Small intestine (tissue), 7 donors: ENCODE data around the gene UTP25. TPM values are rescaled to one million over a fixed set of nuclear protein-coding genes. Genes with fewer than 3 reads are reported as not detected.

Experiments used
- DNase-seq, 2 donors: peaks; one replicate each; pipeline versions ENCODE4 v3.0.0 to v3.0.0-alpha.2; 2013
- FAIRE-seq: peaks from 2 replicates; lab custom pipeline; 2012; peaks lifted over from hg19 to GRCh38; lab: Jason Lieb, UNC
- H3K27ac ChIP-seq, 3 donors: one replicate each; pipeline ENCODE4 v1.5.1; 2013; ENCODE audit warnings: low read length in 2 of 3, mild to moderate bottlenecking in 2 of 3, control low read depth in 1 of 3, inconsistent platforms in 1 of 3, low read depth in 1 of 3, moderate library complexity in 1 of 3
- H3K27me3 ChIP-seq, 3 donors: one replicate each; pipeline ENCODE4 v1.6.1; 2013; ENCODE audit warnings: low read length in 3 of 3, inconsistent platforms in 1 of 3; ENCODE audit not compliant: control insufficient read depth in 3 of 3, insufficient read depth in 3 of 3
- H3K36me3 ChIP-seq, 3 donors: one replicate each; pipeline ENCODE4 v1.6.1; 2013; ENCODE audit warnings: low read length in 3 of 3, inconsistent platforms in 1 of 3, low read depth in 1 of 3, mild to moderate bottlenecking in 1 of 3, moderate library complexity in 1 of 3; ENCODE audit not compliant: control insufficient read depth in 3 of 3, insufficient read depth in 2 of 3
- H3K4me1 ChIP-seq, 3 donors: one replicate each; pipeline ENCODE4 v1.6.1; 2013; ENCODE audit warnings: low read length in 2 of 3, inconsistent platforms in 1 of 3, low read depth in 1 of 3, mild to moderate bottlenecking in 1 of 3, moderate library complexity in 1 of 3; ENCODE audit not compliant: control insufficient read depth in 3 of 3, insufficient read depth in 2 of 3
- H3K4me3 ChIP-seq, 3 donors: one replicate each; pipeline ENCODE4 v1.5.1; 2013; ENCODE audit warnings: low read length in 3 of 3, control low read depth in 1 of 3, inconsistent platforms in 1 of 3, low read depth in 1 of 3, mild to moderate bottlenecking in 1 of 3, moderate library complexity in 1 of 3
- H3K9me3 ChIP-seq, 2 donors: one replicate each; pipeline ENCODE4 v1.6.1; 2013; ENCODE audit warnings: low read depth in 1 of 2, low read length in 1 of 2; ENCODE audit not compliant: control insufficient read depth in 2 of 2, insufficient read depth in 1 of 2
- WGBS, 3 donors: extraction: QIAGEN DNeasy Blood & Tissue Kit; methylation state at CpG; one replicate each; pipeline ENCODE4 v1.1.7; 2013; 5-methylcytosine and 5-hydroxymethylcytosine counted together
- polyA plus RNA-seq, 4 donors: library from polyadenylated mRNA; stranded (reverse) in 3 of 4; unstranded in 1 of 4; fragments of 200-250 nt in 3 of 4; fragments of 120-200 nt in 1 of 4; gene quantifications; one replicate each; pipeline versions ENCODE4 v1.2.1 to v1.2.3, GENCODE V29; 2013
- donor health status: healthy with polysubstance abuse.
- donor health status: control.
- donor health status: control.
- donor health status: Bipolar disorder and iron deficiency.
- donor health status: healthy.

Gene UTP25
- polyA plus RNA-seq, 4 donors = 0.89 to 9.8 (median 2.2) TPM

DNA sequence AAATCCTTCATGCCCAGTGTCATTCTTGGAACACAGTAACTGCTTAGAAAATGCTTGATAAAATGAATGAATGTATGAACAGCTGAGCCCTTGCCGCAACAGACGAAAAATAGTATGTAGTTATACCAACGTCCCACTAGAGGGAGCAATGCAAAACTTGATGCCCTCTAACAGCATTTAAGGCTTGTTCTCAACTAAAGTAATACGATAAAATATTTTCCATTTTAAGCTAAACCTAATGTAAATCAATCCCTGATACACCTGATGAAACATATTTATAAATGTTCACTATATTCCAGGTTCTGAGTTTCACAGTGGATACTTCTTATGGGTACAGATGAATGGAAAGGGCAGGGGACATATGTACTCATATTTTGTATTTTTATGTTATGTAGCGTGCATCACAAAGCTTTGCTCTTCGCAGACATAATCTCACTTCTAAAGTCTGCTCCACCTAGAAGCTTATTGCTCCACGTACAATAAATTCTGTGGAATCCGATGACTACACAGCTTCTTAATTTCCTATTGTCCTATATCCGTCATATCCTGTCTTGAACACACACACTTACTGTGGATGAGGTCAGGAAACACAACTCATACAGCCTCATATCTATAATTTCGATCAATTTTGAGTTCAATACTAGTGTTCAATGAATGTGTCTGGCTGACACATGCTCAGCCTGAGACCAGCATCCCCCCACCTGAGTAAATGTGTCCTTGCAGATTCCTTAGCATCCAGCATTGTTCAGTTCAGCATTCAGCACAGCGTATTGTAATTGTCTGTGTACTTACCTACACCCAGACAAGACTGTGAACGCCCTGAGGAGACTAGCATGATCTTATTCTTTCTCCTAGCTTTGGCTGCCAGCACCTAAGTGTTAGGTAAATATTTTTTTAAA is 4.4 kb upstream of the UTP25 start:
- peak; percentile 57 to 69 for DNase-seq
- no peaks in the 10 kb centered on the region for H3K9me3 ChIP-seq
- H3K4me3 ChIP-seq = no peak overlapping the region
- H3K4me1 ChIP-seq = peaks cover 0 to 18% (median 0%) of the 10 kb centered on the region in 3 donors
- no peak for FAIRE-seq
- WGBS, 3 donors = 41 to 45% (median 45%) methylated on average over 12 of the region's 12 CpGs
- H3K27me3 ChIP-seq = no peaks in the 10 kb centered on the region
- H3K36me3 ChIP-seq = no peaks in the 10 kb centered on the region
- no peak overlapping the region for H3K27ac ChIP-seq

- H3K4me3 ChIP-seq = no peak overlapping the region
- peak overlapping the region in 1 of 3 donors; percentile 38 for H3K27ac ChIP-seq
- H3K27me3 ChIP-seq = no peaks in the 10 kb centered on the region
- peaks cover 0 to 1% (median 0%) of the 10 kb centered on the region in 3 donors for H3K36me3 ChIP-seq
- DNase-seq = peak; percentile 13 to 50
- 63 to 69% (median 67%) methylated on average over 11 of the region's 11 CpGs for WGBS, 3 donors
- FAIRE-seq = no peak
- H3K9me3 ChIP-seq = no peaks in the 10 kb centered on the region
- peaks cover 0 to 13% (median 0%) of the 10 kb centered on the region in 3 donors for H3K4me1 ChIP-seq
Measured at GRCh38 chr1:209825591-209826434, 2.0 kb upstream of the UTP25 start.

- no peaks in the 10 kb centered on the region for H3K27me3 ChIP-seq
- H3K4me3 ChIP-seq = no peak overlapping the region
- no peaks in the 10 kb centered on the region for H3K9me3 ChIP-seq
- peaks cover 0 to 13% (median 0%) of the 10 kb centered on the region in 3 donors for H3K4me1 ChIP-seq
- WGBS, 3 donors = 87 to 95% (median 89%) methylated on average over 2 of the region's 2 CpGs
- no peak overlapping the region for H3K27ac ChIP-seq
- DNase-seq (no peak), FAIRE-seq (no peak)
- peaks cover 3 to 9% (median 5%) of the 10 kb centered on the region in 3 donors for H3K36me3 ChIP-seq
Measured at GRCh38 chr1:209829716-209830115, 1.9 kb downstream of the UTP25 start.

DNA sequence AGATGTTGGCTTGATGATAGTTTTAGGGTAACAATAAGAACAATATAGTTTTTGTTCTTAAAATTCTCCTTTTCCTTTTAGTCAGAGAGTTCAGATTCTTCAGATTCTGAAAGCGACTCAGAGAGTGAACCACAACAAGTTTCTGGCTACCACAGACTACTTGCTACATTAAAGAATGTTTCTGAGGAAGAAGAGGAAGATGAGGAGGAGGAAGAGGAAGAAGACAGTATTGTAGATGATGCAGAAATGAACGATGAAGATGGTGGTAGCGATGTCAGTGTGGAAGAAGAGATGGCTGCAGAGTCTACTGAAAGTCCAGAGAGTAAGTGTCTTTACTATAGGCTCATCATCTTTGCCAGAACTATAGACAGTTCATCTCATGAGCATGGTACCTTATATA is 3.0 kb downstream of the UTP25 start:
- FAIRE-seq = no peak
- Histone ChIP-seq H3K27me3 (no peaks in the 10 kb centered on the region), H3K9me3 (no peaks in the 10 kb centered on the region), H3K4me1 (peaks cover 0 to 7% (median 0%) of the 10 kb centered on the region in 3 donors), H3K4me3 (no peak overlapping the region), H3K27ac (no peak overlapping the region), H3K36me3 (peaks cover 3 to 9% (median 5%) of the 10 kb centered on the region in 3 donors)
- WGBS, 3 donors = 86 to 90% (median 86%) methylated on average over 3 of the region's 3 CpGs
- DNase-seq = no peak

DNA sequence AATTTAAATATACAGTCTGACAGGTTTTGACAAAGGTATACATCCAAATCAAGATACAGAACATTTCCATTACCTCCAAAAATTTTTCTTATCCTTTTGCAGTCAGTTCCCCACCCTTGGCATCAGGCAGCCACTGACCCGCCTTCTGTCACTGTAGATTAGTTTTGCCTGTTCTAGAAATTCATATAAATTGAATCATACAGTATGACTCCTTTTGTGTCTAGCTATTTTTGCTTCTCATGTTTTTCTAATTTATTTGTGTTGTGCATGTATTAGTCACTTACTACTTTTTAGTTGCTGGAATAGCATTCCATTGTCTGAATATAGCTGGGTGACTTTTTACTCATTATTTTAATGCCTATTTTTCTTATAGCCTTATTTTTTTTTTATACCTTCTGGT is 3.8 kb downstream of the UTP25 start:
- DNase-seq = no peak
- H3K9me3 ChIP-seq = no peaks in the 10 kb centered on the region
- peaks cover 3 to 9% (median 5%) of the 10 kb centered on the region in 3 donors for H3K36me3 ChIP-seq
- H3K4me1 ChIP-seq = no peaks in the 10 kb centered on the region
- no peak overlapping the region for H3K4me3 ChIP-seq
- WGBS, 3 donors = 89 to 96% (median 91%) methylated on average over 1 of the region's 1 CpG
- FAIRE-seq = no peak
- H3K27me3 ChIP-seq = no peaks in the 10 kb centered on the region
- H3K27ac ChIP-seq = no peak overlapping the region

GRCh38 chr1:209835782-209836298 is 8.1 kb downstream of the UTP25 start:
- H3K27me3 ChIP-seq = no peaks in the 10 kb centered on the region
- H3K9me3 ChIP-seq = no peaks in the 10 kb centered on the region
- DNase-seq (no peak), FAIRE-seq (no peak)
- H3K36me3 ChIP-seq = peaks cover 15 to 26% (median 19%) of the 10 kb centered on the region in 3 donors
- peaks cover 0 to 8% (median 2%) of the 10 kb centered on the region in 3 donors for H3K4me1 ChIP-seq
- no peak overlapping the region for H3K27ac ChIP-seq
- H3K4me3 ChIP-seq = no peak overlapping the region

DNA sequence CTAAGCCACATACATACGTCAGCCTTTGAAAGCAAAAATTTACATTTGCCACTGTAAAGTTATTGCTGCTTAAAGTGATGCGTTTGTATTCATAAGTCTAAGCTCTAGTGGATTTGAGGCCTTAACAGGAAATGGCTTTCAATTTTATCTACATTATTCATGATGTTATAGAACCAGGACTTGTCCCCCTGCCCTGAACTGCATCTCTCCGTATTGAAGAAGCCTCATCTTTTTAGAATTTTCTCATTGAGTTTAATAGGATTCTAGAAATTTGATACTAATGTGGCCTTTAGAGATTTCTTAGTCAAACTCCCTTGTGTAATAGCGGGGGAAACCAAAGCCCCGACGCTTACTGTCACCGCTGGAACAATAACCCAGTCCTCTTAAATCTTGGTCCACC is 9.9 kb downstream of the UTP25 start:
- no peak for DNase-seq
- Histone ChIP-seq H3K36me3 (peaks cover 19 to 29% (median 23%) of the 10 kb centered on the region in 3 donors), H3K27ac (no peak overlapping the region), H3K4me1 (peaks cover 0 to 8% (median 2%) of the 10 kb centered on the region in 3 donors), H3K4me3 (no peak overlapping the region), H3K9me3 (no peaks in the 10 kb centered on the region), H3K27me3 (no peaks in the 10 kb centered on the region)
- WGBS, 3 donors = 96 to 97% (median 96%) methylated on average over 7 of the region's 7 CpGs
- no peak for FAIRE-seq

GRCh38 chr1:209838537-209838936 is 10.8 kb downstream of the UTP25 start:
- FAIRE-seq (no peak), DNase-seq (peak; percentile 62 to 75)
- peaks cover 0 to 8% (median 2%) of the 10 kb centered on the region in 3 donors for H3K4me1 ChIP-seq
- no peaks in the 10 kb centered on the region for H3K27me3 ChIP-seq
- peak overlapping the region in 1 of 3 donors; percentile 66 for H3K27ac ChIP-seq
- no peaks in the 10 kb centered on the region for H3K9me3 ChIP-seq
- H3K36me3 ChIP-seq = peaks cover 19 to 28% (median 28%) of the 10 kb centered on the region in 3 donors
- H3K4me3 ChIP-seq = no peak overlapping the region
- WGBS, 3 donors = 39 to 73% (median 61%) methylated on average over 6 of the region's 6 CpGs
